SK-N-SH (cell line): ENCODE results near the gene C1orf35. TPM values are rescaled to one million over a fixed set of nuclear protein-coding genes. Genes with fewer than 3 reads are reported as not detected.

ENCODE experiments used
- CTCF ChIA-PET: fragments of 300-600, 350-600 bp; formaldehyde crosslinking; extraction: SDS; loops from one replicate; lab custom pipeline; 2021; lab: Yijun Ruan, JAX
- POLR2A ChIA-PET: fragments of 350-600 bp; sonication (Branson Sonifier 250); formaldehyde crosslinking; extraction: SDS; loops from one replicate; lab custom pipeline; 2020; ENCODE audit warnings: antibody characterized with exemption, inconsistent platforms; lab: Yijun Ruan, JAX
- DNase-seq: peaks from one replicate; pipeline ENCODE4 v3.0.0; 2012
- H2AFZ ChIP-seq: fragments of 200-600 bp; sonication (generic); 2 replicates; pipeline ENCODE4 v1.8.1; 2016; ENCODE audit warnings: antibody characterized with exemption, mild to moderate bottlenecking, low read depth
- H3F3A ChIP-seq: fragments of 200-600 bp; sonication (generic); replicated peaks from 2 replicates; pipeline ENCODE3; 2016; ENCODE audit warnings: antibody characterized with exemption, mild to moderate bottlenecking; ENCODE audit not compliant: insufficient read depth
- H3K27ac ChIP-seq, 2 experiments: fragments of 200-500 bp in 1 of 2; fragments of 200-600 bp in 1 of 2; sonication (Bioruptor generic) in 1 of 2; sonication (generic), shearing (Covaris generic) in 1 of 2; 2 replicates each; pipeline versions ENCODE4 v1.5.1 to v1.6.1; 2014 to 2016; ENCODE audit warnings: low read depth in 2 of 2, inconsistent platforms in 1 of 2, low read length in 1 of 2, mild to moderate bottlenecking in 1 of 2, mixed read lengths in 1 of 2
- H3K27me3 ChIP-seq: fragments of 200-600 bp; sonication (generic), shearing (Covaris generic); 2 replicates; pipeline ENCODE4 v1.6.1; 2016; ENCODE audit warnings: mixed run types; ENCODE audit not compliant: insufficient read depth
- H3K36me3 ChIP-seq, 2 experiments: fragments of 200-500 bp in 1 of 2; fragments of 200-600 bp in 1 of 2; sonication (Bioruptor generic) in 1 of 2; sonication (generic) in 1 of 2; replicated peaks in 1 of 2; 2 replicates each; pipeline versions ENCODE3 to v1.5.1; 2014 to 2016; ENCODE audit warnings: low read length in 1 of 2, mild to moderate bottlenecking in 1 of 2; ENCODE audit not compliant: insufficient read depth in 2 of 2, control insufficient read depth in 1 of 2
- H3K4me1 ChIP-seq, 2 experiments: fragments of 200-500 bp in 1 of 2; fragments of 200-600 bp in 1 of 2; sonication (Bioruptor generic) in 1 of 2; sonication (generic), shearing (Covaris generic) in 1 of 2; 2 replicates each; pipeline versions ENCODE4 v1.5.1 to v1.6.1; 2014 to 2016; ENCODE audit warnings: low read depth in 1 of 2, low read length in 1 of 2, mixed run types in 1 of 2; ENCODE audit not compliant: insufficient read depth in 2 of 2, control insufficient read depth in 1 of 2
- H3K4me2 ChIP-seq: fragments of 200-600 bp; sonication (generic), shearing (Covaris generic); 2 replicates; pipeline ENCODE4 v1.6.1; 2017; ENCODE audit warnings: mixed run types
- H3K4me3 ChIP-seq, 2 experiments: fragments of 200-500 bp in 1 of 2; fragments of 200-600 bp in 1 of 2; sonication (Bioruptor generic) in 1 of 2; sonication (generic), shearing (Covaris generic) in 1 of 2; 2 replicates each; pipeline versions ENCODE4 v1.5.1 to v1.8.1; 2014 to 2016; ENCODE audit warnings: low read depth in 2 of 2, inconsistent platforms in 1 of 2, low read length in 1 of 2, mild to moderate bottlenecking in 1 of 2, mixed read lengths in 1 of 2, moderate library complexity in 1 of 2
- H3K79me2 ChIP-seq: fragments of 200-600 bp; sonication (generic); 2 replicates; pipeline ENCODE4 v1.8.1; 2017; ENCODE audit warnings: mild to moderate bottlenecking; ENCODE audit not compliant: insufficient read depth
- H3K9ac ChIP-seq: fragments of 200-600 bp; sonication (generic); 2 replicates; pipeline ENCODE4 v1.6.1; 2017; ENCODE audit warnings: mixed run types
- H3K9me2 ChIP-seq: fragments of 200-600 bp; sonication (generic); 2 replicates; pipeline ENCODE4 v1.6.1; 2017; ENCODE audit warnings: mixed run types
- H3K9me3 ChIP-seq: fragments of 200-600 bp; sonication (generic); 2 replicates; pipeline ENCODE4 v1.6.1; 2017; ENCODE audit warnings: mixed run types, mild to moderate bottlenecking, moderate library complexity
- H4K20me1 ChIP-seq: fragments of 200-600 bp; sonication (generic); 2 replicates; pipeline ENCODE4 v1.6.1; 2017; ENCODE audit warnings: mild to moderate bottlenecking, mixed run types; ENCODE audit not compliant: insufficient read depth
- CHD2 ChIP-seq: fragments of 150-350 bp; IDR thresholded peaks from 2 replicates; pipeline ENCODE4 v1.6.1; 2018; ENCODE audit warnings: low read length; ENCODE audit not compliant: partially characterized antibody
- EP300 ChIP-seq, 2 experiments: IDR thresholded peaks; 2 replicates each; pipeline versions ENCODE4 v1.4.0 to v1.6.1; 2012; ENCODE audit warnings: borderline replicate concordance in 1 of 2, low read depth in 1 of 2, low read length in 1 of 2
- EZH2phosphoT487 ChIP-seq: fragments of 200-600 bp; sonication (generic); IDR thresholded peaks from 2 replicates; pipeline ENCODE4 v1.6.1; 2017; ENCODE audit warnings: low read depth, mixed run types, mild to moderate bottlenecking, antibody characterized with exemption, moderate library complexity, borderline replicate concordance
- FOXM1 ChIP-seq: IDR thresholded peaks from 2 replicates; pipeline ENCODE4 v1.4.0; 2012; ENCODE audit warnings: low read depth, mild to moderate bottlenecking
- NFIC ChIP-seq: IDR thresholded peaks from 2 replicates; pipeline ENCODE4 v1.4.0; 2012; ENCODE audit warnings: borderline replicate concordance
- NRF1 ChIP-seq: IDR thresholded peaks from 2 replicates; pipeline ENCODE4 v1.6.1; 2012; ENCODE audit warnings: low read depth, mild to moderate bottlenecking, low read length
- POLR2AphosphoS5 ChIP-seq: IDR thresholded peaks from 2 replicates; pipeline ENCODE4 v1.6.1; 2012; ENCODE audit warnings: low read depth, low read length
- RAD21 ChIP-seq: IDR thresholded peaks from 2 replicates; pipeline ENCODE4 v1.6.1; 2012; ENCODE audit warnings: mild to moderate bottlenecking, low read length
- SMC3 ChIP-seq: IDR thresholded peaks from 2 replicates; pipeline ENCODE4 v1.6.1; 2012; ENCODE audit warnings: low read depth, low read length, improper control_type of control experiment
- TAF1 ChIP-seq: IDR thresholded peaks from 2 replicates; pipeline ENCODE4 v1.6.1; 2012; ENCODE audit warnings: low read depth, mild to moderate bottlenecking, low read length, moderate library complexity, borderline replicate concordance
- TCF12 ChIP-seq: IDR thresholded peaks from 2 replicates; pipeline ENCODE4 v1.4.0; 2012
- TEAD4 ChIP-seq: IDR thresholded peaks from 2 replicates; pipeline ENCODE4 v1.4.0; 2012; ENCODE audit warnings: mild to moderate bottlenecking, borderline replicate concordance; ENCODE audit not compliant: insufficient read depth
- WGBS: methylation state at CpG from one replicate; pipeline ENCODE4 v1.1.6; 2017; ENCODE audit warnings: low lambda C conversion rate; 5-methylcytosine and 5-hydroxymethylcytosine counted together
- polyA plus RNA-seq, 3 experiments: library from polyadenylated mRNA; depleted of rRNA; stranded (reverse); fragments of >200 nt; gene quantifications; 2 replicates each; pipeline ENCODE4 v1.2.3, GENCODE V29; 2012
- TF ChIP-seq, protein P1 (sequence below): IDR thresholded peaks from 2 replicates; pipeline ENCODE4; 2012
- TF ChIP-seq, protein P2 (sequence below): fragments of 150-350 bp; IDR thresholded peaks from 2 replicates; pipeline ENCODE4 v1.6.1; 2017; ENCODE audit warnings: antibody characterized with exemption, low read length, low read depth, borderline replicate concordance
- TF ChIP-seq, protein P3 (sequence below): IDR thresholded peaks from 2 replicates; pipeline ENCODE4 v1.4.0; 2012; ENCODE audit warnings: low read depth, borderline replicate concordance

The C1orf35 gene
- polyA plus RNA-seq, 1 of the 3 experiments (the other 2 are of a cell fraction), result 42.9 TPM

DNA sequence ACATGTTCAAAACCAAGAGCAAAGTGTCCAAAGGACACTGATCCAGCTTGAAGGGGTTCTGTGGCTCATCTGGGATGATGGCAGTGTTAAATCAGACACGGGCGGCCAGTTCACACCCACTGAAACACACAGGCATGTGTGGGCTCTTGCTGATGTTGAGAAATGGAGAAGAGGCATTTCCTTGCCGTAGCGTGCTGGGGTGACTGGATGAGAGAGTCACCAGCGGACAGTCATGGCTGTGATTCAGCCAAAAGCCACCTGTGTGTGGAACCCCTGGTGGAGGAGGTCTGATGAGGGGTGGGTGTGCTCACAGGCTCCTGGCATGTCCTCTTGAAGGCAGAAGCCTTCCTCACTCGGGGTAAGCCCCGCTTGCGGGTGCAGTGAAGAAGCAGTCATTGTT is 7.2 kb downstream of the C1orf35 start:
- Histone ChIP-seq H4K20me1 (peaks cover 100% of the 10 kb centered on the region), H3K27me3 (no peaks in the 10 kb centered on the region), H3K79me2 (peaks cover 99% of the 10 kb centered on the region), H3K4me2 (no peak overlapping the region), H3K36me3 (peaks cover 55 to 62% of the 10 kb centered on the region in 2 experiments), H3K9ac (no peak overlapping the region), H3K4me3 (no peak overlapping the region), H3K4me1 (no peaks in the 10 kb centered on the region; a peak in 1 of 4 replicates), H3K9me3 (no peaks in the 10 kb centered on the region), H2AFZ (no peak overlapping the region), H3K27ac (no peak overlapping the region), H3F3A (peaks cover 24% of the 10 kb centered on the region), H3K9me2 (no peaks in the 10 kb centered on the region)
- 100% methylated on average over 5 of the region's 8 CpGs for WGBS
- ChIA-PET CTCF (no interaction called here), POLR2A (no interaction called here)
- peak; percentile 2 for DNase-seq
- TF ChIP-seq EP300 (IDR thresholded peaks at IDR 0.05; ENCODE audit: borderline replicate concordance in 1 of 2, low read depth in 1 of 2, low read length in 1 of 2), result no peak
- TF ChIP-seq, protein P1, sequence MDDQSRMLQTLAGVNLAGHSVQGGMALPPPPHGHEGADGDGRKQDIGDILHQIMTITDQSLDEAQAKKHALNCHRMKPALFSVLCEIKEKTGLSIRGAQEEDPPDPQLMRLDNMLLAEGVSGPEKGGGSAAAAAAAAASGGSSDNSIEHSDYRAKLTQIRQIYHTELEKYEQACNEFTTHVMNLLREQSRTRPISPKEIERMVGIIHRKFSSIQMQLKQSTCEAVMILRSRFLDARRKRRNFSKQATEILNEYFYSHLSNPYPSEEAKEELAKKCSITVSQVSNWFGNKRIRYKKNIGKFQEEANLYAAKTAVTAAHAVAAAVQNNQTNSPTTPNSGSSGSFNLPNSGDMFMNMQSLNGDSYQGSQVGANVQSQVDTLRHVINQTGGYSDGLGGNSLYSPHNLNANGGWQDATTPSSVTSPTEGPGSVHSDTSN, result no peak
- TF ChIP-seq CHD2, result no peak
- TF ChIP-seq NRF1, result no peak
- TF ChIP-seq SMC3, result no peak
- TF ChIP-seq EZH2phosphoT487, result no peak
- no peak for TF ChIP-seq TCF12
- TF ChIP-seq POLR2AphosphoS5, result no peak
- TF ChIP-seq FOXM1, result no peak
- no peak for TF ChIP-seq RAD21
- no peak for TF ChIP-seq NFIC
- no peak for TF ChIP-seq TEAD4
- TF ChIP-seq, protein P2, sequence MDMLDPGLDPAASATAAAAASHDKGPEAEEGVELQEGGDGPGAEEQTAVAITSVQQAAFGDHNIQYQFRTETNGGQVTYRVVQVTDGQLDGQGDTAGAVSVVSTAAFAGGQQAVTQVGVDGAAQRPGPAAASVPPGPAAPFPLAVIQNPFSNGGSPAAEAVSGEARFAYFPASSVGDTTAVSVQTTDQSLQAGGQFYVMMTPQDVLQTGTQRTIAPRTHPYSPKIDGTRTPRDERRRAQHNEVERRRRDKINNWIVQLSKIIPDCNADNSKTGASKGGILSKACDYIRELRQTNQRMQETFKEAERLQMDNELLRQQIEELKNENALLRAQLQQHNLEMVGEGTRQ, result no peak

DNA sequence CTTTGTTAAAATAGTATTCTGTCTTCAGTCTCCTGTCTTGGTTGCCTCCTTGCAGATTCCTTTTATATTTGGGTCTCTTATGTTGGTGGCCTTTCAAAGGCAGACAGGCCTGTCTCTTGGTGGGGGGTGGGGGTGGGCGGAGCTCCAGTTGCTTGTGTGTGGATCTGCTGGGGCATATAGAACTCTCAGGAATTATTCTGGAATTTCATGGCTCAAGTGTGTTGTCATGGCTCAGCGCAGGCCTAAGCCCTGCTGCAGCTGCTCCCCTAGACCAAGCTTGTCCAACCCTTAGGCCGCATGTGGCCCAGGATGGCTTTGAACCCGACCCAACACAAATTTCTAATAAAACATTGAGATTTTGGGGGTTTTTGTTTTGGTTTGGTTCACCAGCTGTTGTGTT is 8.0 kb downstream of the C1orf35 start:
- WGBS, result 72% methylated on average over 4 of the region's 4 CpGs
- Histone ChIP-seq H3K36me3 (peaks cover 52 to 57% of the 10 kb centered on the region in 2 experiments), H3K9me3 (no peaks in the 10 kb centered on the region), H3K9ac (no peak overlapping the region), H3K4me2 (no peak overlapping the region), H3K27ac (no peak overlapping the region), H3K9me2 (no peaks in the 10 kb centered on the region), H3K27me3 (no peaks in the 10 kb centered on the region), H3F3A (peaks cover 16% of the 10 kb centered on the region), H2AFZ (no peak overlapping the region), H4K20me1 (peaks cover 100% of the 10 kb centered on the region), H3K4me1 (no peaks in the 10 kb centered on the region; a peak in 2 of 4 replicates), H3K4me3 (no peak overlapping the region), H3K79me2 (peaks cover 100% of the 10 kb centered on the region)
- ChIA-PET POLR2A (interaction anchor here (0.6 kb wide), 1 partner anchor 12 kb away, joined by 4 read pairs; no protein-coding TSS in a partner anchor), CTCF (no interaction called here)
- TF ChIP-seq TAF1, result no peak
- TF ChIP-seq, protein P3, sequence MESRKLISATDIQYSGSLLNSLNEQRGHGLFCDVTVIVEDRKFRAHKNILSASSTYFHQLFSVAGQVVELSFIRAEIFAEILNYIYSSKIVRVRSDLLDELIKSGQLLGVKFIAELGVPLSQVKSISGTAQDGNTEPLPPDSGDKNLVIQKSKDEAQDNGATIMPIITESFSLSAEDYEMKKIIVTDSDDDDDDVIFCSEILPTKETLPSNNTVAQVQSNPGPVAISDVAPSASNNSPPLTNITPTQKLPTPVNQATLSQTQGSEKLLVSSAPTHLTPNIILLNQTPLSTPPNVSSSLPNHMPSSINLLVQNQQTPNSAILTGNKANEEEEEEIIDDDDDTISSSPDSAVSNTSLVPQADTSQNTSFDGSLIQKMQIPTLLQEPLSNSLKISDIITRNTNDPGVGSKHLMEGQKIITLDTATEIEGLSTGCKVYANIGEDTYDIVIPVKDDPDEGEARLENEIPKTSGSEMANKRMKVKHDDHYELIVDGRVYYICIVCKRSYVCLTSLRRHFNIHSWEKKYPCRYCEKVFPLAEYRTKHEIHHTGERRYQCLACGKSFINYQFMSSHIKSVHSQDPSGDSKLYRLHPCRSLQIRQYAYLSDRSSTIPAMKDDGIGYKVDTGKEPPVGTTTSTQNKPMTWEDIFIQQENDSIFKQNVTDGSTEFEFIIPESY, result no peak
- no peak for TF ChIP-seq TEAD4
- DNase-seq, result peak; percentile 8
